ENCODE data around the gene RPRD1A.

- TF ChIP-seq CTCF (IDR thresholded peaks at IDR 0.05) (no peak), POLR2A (IDR thresholded peaks at IDR 0.05) (no peak)
Observed at GRCh38 chr18:35974181-35974580, 93.2 kb downstream of the RPRD1A start.

Measured in testis (tissue), 2 donors.